GM19351 (cell line): ENCODE measurements around the gene NKAIN4.

Experiments used
- ATAC-seq: cut with Tn5 transposase; IDR thresholded peaks from one replicate; pipeline ENCODE4 v1.9.1; 2021; ENCODE audit warnings: mild to moderate bottlenecking, moderate library complexity; ENCODE audit not compliant: unreplicated experiment

Gene NKAIN4

GRCh38 chr20:63254232-63254605 is at the start of gene NKAIN4:
Gene NKAIN4, minus strand, starts transcription at chr20:63254463. Its CDS starts 13 bp downstream, at chr20:63254450.
- ATAC-seq: no peak

DNA sequence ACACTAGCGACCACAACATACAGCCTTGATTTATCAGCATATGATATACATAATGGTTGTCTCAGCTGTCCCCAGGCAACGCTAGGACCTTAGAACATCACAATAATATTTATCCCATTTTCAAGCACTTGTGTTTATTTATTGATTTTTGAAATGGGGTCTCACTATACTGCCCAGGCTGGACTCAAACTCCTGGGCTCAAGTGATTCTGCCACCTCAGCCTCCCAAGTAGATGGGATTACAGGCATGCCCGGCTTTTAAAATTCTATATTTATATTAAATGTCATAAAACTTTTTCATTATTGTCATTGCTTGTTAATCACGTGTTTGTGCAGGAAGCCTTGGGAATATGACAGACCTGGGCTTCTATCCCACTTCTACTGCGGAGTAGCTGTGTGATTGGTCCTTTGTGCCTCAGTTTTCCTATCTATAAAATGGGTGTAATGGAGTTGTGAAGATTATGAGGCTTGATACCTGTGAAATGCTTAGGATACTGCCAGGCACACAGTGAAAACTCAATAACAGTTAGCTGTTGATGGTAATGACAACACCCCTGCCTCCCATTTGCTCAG is 48.9 kb upstream of the NKAIN4 start:
- ATAC-seq: no peak

DNA sequence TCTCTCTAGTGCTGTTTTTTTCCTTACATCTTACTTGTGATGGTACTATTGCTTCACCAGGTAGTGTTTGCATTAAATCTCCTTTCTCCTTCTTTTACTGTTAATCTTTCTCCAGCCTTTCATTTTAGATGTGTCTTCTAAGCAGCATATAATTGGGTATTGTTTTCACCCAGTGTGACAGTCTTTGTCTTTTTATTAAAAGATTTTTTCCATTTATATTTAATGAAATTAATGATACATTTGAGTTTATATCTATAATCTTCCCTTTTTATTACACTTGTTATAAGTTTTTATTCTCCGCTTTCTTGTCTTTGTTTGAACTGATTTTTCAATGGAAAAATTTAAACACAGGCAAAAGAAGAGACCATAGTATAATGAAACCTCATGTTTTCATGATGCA is 47.4 kb upstream of the NKAIN4 start:
- ATAC-seq: no peak

GRCh38 chr20:63298731-63299312 is 44.6 kb upstream of the NKAIN4 start:
- ATAC-seq: no peak

- no peak for ATAC-seq
Measured at GRCh38 chr20:63297796-63298572, 43.7 kb upstream of the NKAIN4 start.

- ATAC-seq: no peak
Measured at GRCh38 chr20:63297371-63297781, 43.1 kb upstream of the NKAIN4 start.

- ATAC-seq: no peak
Measured at GRCh38 chr20:63296531-63297299, 42.5 kb upstream of the NKAIN4 start.

GRCh38 chr20:63295846-63296245 is 41.6 kb upstream of the NKAIN4 start:
- no peak for ATAC-seq

DNA sequence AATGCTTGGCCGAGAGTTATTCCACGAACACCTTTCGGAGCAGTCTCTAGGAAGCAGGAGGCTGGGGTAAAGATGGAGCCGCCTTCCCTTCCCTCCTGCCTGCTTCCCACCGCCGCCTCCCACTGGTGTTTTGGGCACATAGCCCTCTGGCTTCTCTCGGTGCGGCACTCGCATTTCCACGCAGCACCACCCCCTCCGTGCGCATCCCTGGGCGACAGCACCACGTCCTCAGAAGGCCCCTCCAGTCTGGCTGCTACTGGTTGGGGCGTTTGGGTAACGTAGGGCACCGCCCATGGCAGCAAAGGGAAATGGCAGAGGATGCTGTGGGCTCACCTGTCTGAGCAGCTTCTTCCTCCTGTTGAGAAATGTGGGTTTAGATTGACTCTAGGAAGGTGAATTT is 41.2 kb upstream of the NKAIN4 start:
- ATAC-seq: no peak

GRCh38 chr20:63295018-63295417 is 40.8 kb upstream of the NKAIN4 start:
- ATAC-seq: no peak

GRCh38 chr20:63294536-63294900 is 40.3 kb upstream of the NKAIN4 start:
- ATAC-seq: no peak

DNA sequence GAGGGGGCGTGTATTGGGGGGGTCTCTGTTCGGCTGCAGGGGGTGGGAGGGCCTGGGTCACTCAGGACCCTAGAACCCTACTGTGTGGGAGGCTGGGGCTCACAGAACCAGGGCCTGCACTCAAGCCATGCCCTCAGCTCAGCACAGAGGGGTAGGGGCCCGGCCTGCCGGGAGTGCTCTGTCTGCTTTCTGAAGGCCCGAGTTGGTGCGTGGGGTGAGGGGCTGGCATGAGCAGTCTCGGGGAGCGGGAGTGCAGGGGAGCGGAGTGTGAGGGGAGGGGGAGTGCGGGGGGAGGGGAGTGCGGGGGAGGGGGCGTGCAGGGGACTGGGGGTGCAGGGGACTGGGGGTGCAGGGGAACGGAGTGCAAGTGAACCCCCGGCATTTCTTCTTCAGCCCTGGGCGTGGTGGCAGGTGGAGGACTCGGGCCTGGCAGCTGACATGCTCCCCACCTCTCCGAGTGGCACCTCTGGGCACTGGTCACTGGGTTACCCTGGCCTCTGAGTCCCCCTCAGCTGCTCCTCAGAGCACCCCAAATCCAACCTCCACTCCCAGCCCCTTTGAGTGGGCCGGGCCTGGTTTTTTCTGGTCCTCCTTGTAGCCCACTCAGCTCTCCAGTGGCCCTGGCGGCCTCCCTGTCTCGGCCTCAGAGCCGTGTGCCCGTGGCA is 39.7 kb upstream of the NKAIN4 start:
- no peak for ATAC-seq

- ATAC-seq: no peak
Measured at GRCh38 chr20:63293456-63293855, 39.2 kb upstream of the NKAIN4 start.

DNA sequence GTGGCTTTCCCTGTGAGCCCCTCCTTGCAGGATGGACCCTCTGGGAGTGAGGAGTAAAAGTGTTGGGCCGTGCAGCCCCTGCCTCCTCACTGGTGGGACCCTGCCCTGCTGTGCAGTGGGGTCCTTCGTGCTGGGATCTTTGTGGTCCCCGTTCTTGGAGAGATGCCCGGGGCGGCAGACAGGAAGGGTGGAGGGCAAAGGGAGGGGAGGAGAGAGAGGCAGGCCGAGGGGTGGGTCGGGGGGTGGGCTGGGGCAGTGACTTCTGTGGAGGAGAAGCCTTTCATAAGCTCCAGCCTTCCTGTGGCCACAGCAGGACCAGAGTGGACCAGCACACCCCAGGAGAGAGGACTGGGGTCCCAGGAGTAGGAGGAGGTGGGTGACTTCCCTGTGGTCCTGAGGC is 38.6 kb upstream of the NKAIN4 start, which contains the start of gene COL20A1:
TSS of gene COL20A1 (plus strand) at position 283 of the 400 bp plus-strand sequence. CDS start 1,922 bp downstream, outside the sequence.
- no peak for ATAC-seq

- ATAC-seq: no peak
Measured at GRCh38 chr20:63292292-63292701, 38.0 kb upstream of the NKAIN4 start.

DNA sequence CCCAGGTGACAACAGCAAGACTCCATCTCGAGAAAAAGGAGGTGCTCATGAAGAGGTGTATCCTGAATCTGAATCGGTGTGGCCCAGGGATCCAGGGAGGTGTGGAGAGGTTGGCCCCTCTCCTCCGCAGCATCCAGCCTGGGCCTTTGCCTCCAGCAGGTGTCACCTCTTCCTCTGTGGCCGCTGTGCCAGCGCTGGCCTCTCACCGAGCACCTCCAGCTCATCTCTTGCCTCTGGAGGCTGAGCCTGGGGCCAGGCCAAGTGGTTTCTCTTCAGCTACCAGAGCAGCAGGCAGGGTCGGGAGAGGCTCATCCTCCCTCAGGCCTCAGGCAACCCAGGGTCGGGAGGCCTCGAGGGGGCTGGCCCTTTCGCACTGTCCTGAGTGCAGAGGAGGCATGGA is 37.5 kb upstream of the NKAIN4 start:
- ATAC-seq: no peak

- ATAC-seq: peak; percentile 57
Measured at GRCh38 chr20:63290677-63291472, 36.6 kb upstream of the NKAIN4 start.

- ATAC-seq: no peak
Measured at GRCh38 chr20:63290136-63290676, 35.9 kb upstream of the NKAIN4 start.

DNA sequence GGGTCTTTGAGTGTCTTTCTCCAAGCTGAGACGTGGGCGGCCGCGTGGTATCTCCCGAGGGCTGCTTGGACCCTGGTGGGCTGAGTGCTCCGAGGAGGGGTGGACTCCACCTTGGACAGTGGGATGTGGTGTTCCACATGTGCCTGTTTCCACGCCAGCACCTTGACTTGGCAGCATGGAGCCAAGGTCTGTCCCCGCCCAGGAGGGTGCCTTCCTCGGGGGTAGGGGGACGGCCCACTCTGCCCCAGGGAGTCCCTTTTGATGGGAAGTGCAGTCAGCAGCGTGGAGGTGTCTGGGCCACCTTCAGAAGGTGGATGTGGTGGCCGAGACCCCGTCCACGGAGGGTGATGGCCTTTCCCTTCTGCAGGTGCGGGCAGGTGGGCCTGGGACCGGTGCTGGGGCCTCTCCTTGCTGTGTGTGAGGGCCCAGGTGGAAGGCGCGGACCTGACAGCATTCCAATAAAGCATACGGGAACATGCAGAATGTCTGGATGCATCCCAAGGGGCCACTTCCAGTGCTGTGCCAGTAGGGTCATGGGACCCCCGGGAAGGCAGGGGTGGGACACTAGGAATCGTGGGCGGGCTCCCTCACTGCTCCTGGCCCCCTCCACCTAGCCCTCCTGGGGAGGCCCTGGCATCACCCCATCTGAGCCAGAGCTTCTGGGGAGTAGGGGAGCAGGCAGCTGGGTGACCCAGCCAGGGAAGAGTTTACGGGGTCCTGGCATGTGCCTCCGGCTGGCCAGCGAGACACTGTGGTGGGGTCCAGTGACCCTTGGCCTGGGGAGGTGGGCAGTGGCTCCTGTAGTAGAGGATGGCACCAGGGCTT is 35.3 kb upstream of the NKAIN4 start:
- no peak for ATAC-seq
